Transverse colon (tissue), 4 donors: Measurements from ENCODE around the gene CYFIP1. TPM values are rescaled to one million over a fixed set of nuclear protein-coding genes. Genes with fewer than 3 reads are reported as not detected.

ENCODE experiments used
- DNase-seq: peaks from one replicate; pipeline ENCODE4 v3.0.0-alpha.2; 2019
- H3K27ac ChIP-seq, 4 donors: fragments of 200-600 bp; sonication (generic); 2 replicates each; pipeline ENCODE4 v1.5.1; 2016 to 2018; ENCODE audit warnings: inconsistent platforms in 4 of 4
- H3K27me3 ChIP-seq: fragments of 200-600 bp; sonication (generic); 2 replicates; pipeline ENCODE4 v1.5.1; 2017; ENCODE audit warnings: inconsistent platforms
- H3K36me3 ChIP-seq, 4 donors: fragments of 200-600 bp; sonication (generic); 2 replicates each; pipeline ENCODE4 v1.5.1; 2017 to 2019; ENCODE audit warnings: inconsistent platforms in 4 of 4
- H3K4me1 ChIP-seq, 4 donors: fragments of 200-600 bp; sonication (generic); 2 replicates each; pipeline ENCODE4 v1.5.1; 2017 to 2020; ENCODE audit warnings: inconsistent platforms in 4 of 4
- H3K4me3 ChIP-seq, 4 donors: fragments of 200-600 bp; sonication (generic); 1 replicate in 1 of 4; 2 replicates in 3 of 4; pipeline versions ENCODE4 v1.5.1 to v1.6.1; 2017 to 2019; ENCODE audit warnings: inconsistent platforms in 4 of 4
- H3K9me3 ChIP-seq, 2 donors: fragments of 200-600 bp; sonication (generic); 2 replicates each; pipeline ENCODE4 v1.5.1; 2017 to 2019; ENCODE audit warnings: inconsistent platforms in 2 of 2
- CTCF ChIP-seq, 5 experiments: fragments of 200-600 bp in 3 of 5; fragments of 450-650 bp in 2 of 5; sonication (generic) in 3 of 5; IDR thresholded peaks; 1 replicate in 2 of 5; 2 replicates in 3 of 5; pipeline ENCODE4 v1.5.1; 2016 to 2017; ENCODE audit warnings: antibody characterized with exemption in 5 of 5, inconsistent platforms in 3 of 5, mild to moderate bottlenecking in 2 of 5, moderate library complexity in 1 of 5
- EP300 ChIP-seq: sonication (generic); formaldehyde crosslinking; IDR thresholded peaks from one replicate; pipeline ENCODE4 v1.6.1; 2017; ENCODE audit warnings: antibody characterized with exemption, low read depth
- POLR2A ChIP-seq: fragments of 450-650 bp; IDR thresholded peaks from one replicate; pipeline ENCODE4 v1.6.1; 2016; ENCODE audit warnings: antibody characterized with exemption, mild to moderate bottlenecking, moderate library complexity
- POLR2AphosphoS5 ChIP-seq, 3 donors: sonication (generic); formaldehyde crosslinking; IDR thresholded peaks; one replicate each; pipeline ENCODE4 v1.6.1; 2016; ENCODE audit warnings: antibody characterized with exemption in 3 of 3
- WGBS, 2 donors: methylation state at CpG; one replicate each; pipeline ENCODE4 v1.1.5; 2018; ENCODE audit warnings: low coverage in 1 of 2; 5-methylcytosine and 5-hydroxymethylcytosine counted together
- in situ Hi-C, 4 donors: fragments of 200-750 bp; cut with MboI; loops; one replicate each; pipeline versions ENCODE4 v1.15.0 to v1.15.1; 2017; ENCODE audit warnings: low sequenced_read_pairs in 3 of 4, low pct_ligation_motif_present in 1 of 4, low pct_unique_long_range_greater_than_20kb in 1 of 4
- intact Hi-C: fragments of 100-400 bp; cut with DNase I; formaldehyde crosslinking; loops from one replicate; pipeline ENCODE4 v1.15.1; 2023; ENCODE audit warnings: low total_unique reads
- total RNA-seq, 4 donors: library from RNA; depleted of rRNA; stranded (reverse); fragments of >200 nt; gene quantifications; one replicate each; pipeline ENCODE4 v1.1.0, GENCODE V29; 2016

The CYFIP1 gene
- total RNA-seq, 4 donors from 2014 or later = 63.7 to 201 (median 171) TPM

- H3K27ac ChIP-seq = no peak overlapping the region
- intact Hi-C loops = no loop called here
- H3K27me3 ChIP-seq = no peaks in the 10 kb centered on the region
- whole genome bisulfite sequencing, 2 donors = 83 to 85% methylated on average over 8 to 9 of the region's 9 CpGs
- TF ChIP-seq POLR2AphosphoS5 (IDR thresholded peaks at IDR 0.05) = no peak
- TF ChIP-seq POLR2A = no peak
- TF ChIP-seq CTCF (IDR thresholded peaks at IDR 0.05) = no peak
- TF ChIP-seq EP300 = no peak
- in situ Hi-C loops = loop anchor here in 1 of 4 donors (25.0 kb wide), 1 partner anchor 97 kb away; no protein-coding TSS in a partner anchor
- peak; percentile 57 for DNase-seq
- H3K4me3 ChIP-seq = no peak overlapping the region
- no peaks in the 10 kb centered on the region for H3K9me3 ChIP-seq
- peaks cover 0 to 62% (median 25%) of the 10 kb centered on the region in 4 donors for H3K36me3 ChIP-seq
- H3K4me1 ChIP-seq = no peaks in the 10 kb centered on the region
Observed at GRCh38 chr15:22908830-22909229, 71.3 kb downstream of the CYFIP1 start.

- Histone ChIP-seq H3K27me3 (no peaks in the 10 kb centered on the region), H3K27ac (no peak overlapping the region), H3K4me1 (no peaks in the 10 kb centered on the region), H3K9me3 (no peaks in the 10 kb centered on the region), H3K4me3 (no peak overlapping the region), H3K36me3 (peaks cover 0 to 59% (median 28%) of the 10 kb centered on the region in 4 donors)
- intact Hi-C loops = no loop called here
- WGBS, 2 donors = 91 to 100% methylated on average over 1 to 16 of the region's 16 CpGs
- no peak for DNase-seq
- TF ChIP-seq POLR2A = no peak
- in situ Hi-C loops = loop anchor here in 1 of 4 donors (25.0 kb wide), 1 partner anchor 95 kb away; no protein-coding TSS in a partner anchor
Observed at GRCh38 chr15:22907161-22907950, 72.8 kb downstream of the CYFIP1 start.

- 75 to 84% methylated on average over 1 to 11 of the region's 11 CpGs for WGBS, 2 donors
- DNase-seq = no peak
- intact Hi-C loops (no loop called here), in situ Hi-C loops (loop anchor here in 1 of 4 donors (25.0 kb wide), 1 partner anchor 92 kb away; no protein-coding TSS in a partner anchor)
- H3K27me3 ChIP-seq = no peaks in the 10 kb centered on the region
- H3K27ac ChIP-seq = no peak overlapping the region
- TF ChIP-seq POLR2AphosphoS5 (IDR thresholded peaks at IDR 0.05) (no peak), POLR2A (no peak), CTCF (IDR thresholded peaks at IDR 0.05) (no peak), EP300 (no peak)
- no peaks in the 10 kb centered on the region for H3K9me3 ChIP-seq
- H3K4me3 ChIP-seq = no peak overlapping the region
- no peaks in the 10 kb centered on the region for H3K4me1 ChIP-seq
- H3K36me3 ChIP-seq = peaks cover 0 to 47% (median 20%) of the 10 kb centered on the region in 4 donors
Observed at GRCh38 chr15:22904736-22905135, 75.4 kb downstream of the CYFIP1 start.

- Histone ChIP-seq H3K27me3 (no peaks in the 10 kb centered on the region), H3K4me3 (no peak overlapping the region), H3K27ac (no peak overlapping the region), H3K4me1 (no peaks in the 10 kb centered on the region), H3K36me3 (peaks cover 0 to 43% (median 19%) of the 10 kb centered on the region in 4 donors), H3K9me3 (no peaks in the 10 kb centered on the region)
- TF ChIP-seq CTCF (IDR thresholded peaks at IDR 0.05) = no peak
- in situ Hi-C loops (loop anchor here in 1 of 4 donors (25.0 kb wide), 1 partner anchor 92 kb away; no protein-coding TSS in a partner anchor), intact Hi-C loops (no loop called here)
- 39 to 49% methylated on average over 3 to 10 of the region's 19 CpGs for WGBS, 2 donors
- DNase-seq = peak; percentile 80
Observed at GRCh38 chr15:22903961-22904534, 76.1 kb downstream of the CYFIP1 start.
